Activated T-cell treated with anti-CD3 and anti-CD28 coated beads, Interleukin-2, amount 50 U/mL, for 48 hours (primary cell): Measurements from ENCODE around the gene PBX1.
"Not testable (repeated sequence)": the region's sequence is repeated elsewhere in the genome, so short reads cannot be mapped to it uniquely, and the experiment has no call there.

Source experiments
- DNase-seq, 2 experiments: peaks; one replicate each; pipeline ENCODE4 v3.0.0-alpha.2; 2020

Gene PBX1

DNA sequence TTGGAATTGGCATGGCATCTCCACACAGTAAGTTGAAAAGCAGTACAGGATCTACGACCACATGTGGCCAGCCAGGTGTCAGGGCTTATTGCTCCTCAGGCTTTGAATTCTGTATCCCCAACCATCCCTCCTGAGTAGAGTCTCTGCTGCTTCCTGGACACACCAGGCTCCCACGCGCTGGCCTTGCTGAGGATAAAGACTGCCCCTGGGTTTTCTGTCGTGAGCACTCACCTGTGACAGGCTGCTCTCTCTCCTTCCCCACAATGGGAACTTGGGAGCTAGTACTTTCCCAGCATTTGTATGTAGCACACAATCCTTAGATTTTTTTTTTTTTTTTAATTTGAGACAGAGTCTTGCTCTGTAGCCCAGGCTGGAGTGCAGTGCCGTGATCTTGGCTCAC lies 33.6 kb downstream of the PBX1 start:
- DNase-seq: no peak

DNA sequence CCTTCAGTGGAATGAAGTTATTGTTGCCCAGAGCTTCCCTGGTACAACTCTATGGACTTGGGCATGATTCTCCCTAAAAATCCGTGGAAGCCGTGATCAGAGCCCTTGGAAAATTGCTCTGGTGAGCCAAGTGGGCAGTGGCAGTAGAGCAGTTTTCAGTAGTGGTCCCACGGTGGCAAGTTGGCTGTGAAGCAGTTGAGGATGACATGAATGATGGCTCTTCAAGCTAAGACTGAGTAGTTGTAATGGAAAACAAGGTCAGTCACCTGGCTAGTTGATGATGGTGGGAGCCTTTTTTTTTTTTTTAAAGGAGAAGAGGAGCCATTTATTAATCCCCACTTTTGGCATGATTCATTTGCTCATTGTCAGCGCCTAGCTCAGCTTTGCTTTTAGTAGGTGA lies 36.2 kb downstream of the PBX1 start:
- no peak for DNase-seq

DNA sequence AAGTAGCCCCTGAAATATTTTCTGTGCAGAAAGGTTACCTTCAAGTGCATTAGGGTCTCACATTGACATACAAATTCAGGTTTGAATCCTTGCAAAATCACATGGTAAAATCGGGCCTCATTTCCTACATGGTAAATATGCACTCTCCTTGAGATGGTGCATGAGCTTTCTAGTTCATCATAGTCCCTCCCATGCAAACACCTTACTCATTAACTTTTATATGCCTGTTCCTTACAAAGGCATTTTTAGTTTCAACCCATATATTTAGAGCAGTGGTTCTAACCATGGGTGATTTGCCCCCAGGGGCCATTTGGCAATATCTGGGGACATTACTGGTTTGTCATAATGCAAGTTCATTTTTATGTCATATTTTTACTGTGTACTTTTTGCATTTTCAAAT lies 37.2 kb downstream of the PBX1 start:
- no peak for DNase-seq

DNA sequence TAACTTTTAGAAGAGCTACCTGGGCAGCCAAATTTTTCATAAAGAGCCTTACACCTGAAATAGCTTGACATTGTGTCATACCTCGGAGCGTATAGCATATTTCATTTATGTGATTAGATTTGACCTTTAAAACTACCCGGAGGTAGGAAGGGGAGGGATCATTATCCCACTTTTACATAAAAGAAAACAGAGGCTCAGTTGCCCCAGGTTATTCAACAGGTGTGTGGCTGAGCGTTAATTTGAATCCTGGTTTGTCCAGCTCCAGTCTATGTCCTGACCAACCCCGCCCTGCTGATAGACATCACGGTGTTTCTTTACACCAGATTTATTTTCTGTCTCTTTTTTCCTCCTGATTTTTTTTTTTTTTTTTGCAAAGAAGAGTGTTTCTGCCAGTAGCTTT lies 39.7 kb downstream of the PBX1 start:
- DNase-seq: no peak

DNA sequence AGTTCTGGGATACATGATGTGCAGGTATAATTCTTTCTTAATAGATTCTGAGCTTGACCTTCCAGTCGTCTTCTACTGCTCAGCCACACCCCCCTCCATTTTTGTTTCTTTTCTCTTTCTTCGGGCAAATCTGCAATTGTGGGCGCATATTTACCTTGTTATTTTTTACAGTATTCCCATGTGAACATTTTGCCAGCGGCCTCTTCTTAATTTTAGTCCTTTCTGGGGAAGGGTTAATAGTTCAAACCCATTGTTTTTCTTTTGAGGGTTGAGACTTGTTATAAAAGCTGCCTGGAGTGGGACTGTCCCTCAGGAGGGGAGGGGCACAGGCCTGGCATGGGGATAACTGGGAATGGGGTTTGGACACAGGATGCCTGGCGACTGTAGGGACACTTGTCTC lies 40.3 kb downstream of the PBX1 start:
- no peak for DNase-seq

DNA sequence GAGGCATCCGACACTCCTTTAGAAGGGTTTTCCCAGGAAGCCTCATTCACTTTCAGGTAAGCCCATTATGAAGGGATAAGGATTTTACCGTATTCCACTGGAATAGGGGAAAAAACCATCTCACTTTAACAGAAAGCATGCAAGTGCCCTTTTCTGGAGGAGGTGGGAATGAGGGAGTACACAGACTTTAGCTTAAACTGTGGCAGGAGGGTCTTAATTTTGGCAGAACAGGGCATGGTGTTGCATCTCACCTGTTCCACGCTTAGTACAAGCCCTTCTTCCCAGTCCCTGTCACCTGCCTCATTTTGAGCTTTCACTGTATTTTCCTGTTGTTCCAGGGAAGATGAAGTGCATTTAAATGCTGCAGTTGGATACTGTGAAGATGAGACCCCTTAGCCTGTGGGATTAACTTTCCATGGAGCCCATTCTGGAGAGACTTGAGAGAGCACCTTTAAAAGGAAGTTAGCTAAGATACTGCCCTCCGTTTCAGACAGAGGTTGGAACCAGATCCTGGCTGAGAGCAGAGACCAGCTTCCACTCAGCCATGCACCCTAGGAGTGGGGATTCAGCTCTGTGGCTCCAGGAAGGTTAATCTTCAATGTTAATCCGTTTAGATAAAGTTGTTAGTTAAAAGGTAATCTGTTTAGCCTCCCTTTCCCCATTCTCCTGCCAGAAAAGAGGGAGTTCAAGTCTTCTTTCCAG lies 42.6 kb downstream of the PBX1 start:
- no peak for DNase-seq

DNA sequence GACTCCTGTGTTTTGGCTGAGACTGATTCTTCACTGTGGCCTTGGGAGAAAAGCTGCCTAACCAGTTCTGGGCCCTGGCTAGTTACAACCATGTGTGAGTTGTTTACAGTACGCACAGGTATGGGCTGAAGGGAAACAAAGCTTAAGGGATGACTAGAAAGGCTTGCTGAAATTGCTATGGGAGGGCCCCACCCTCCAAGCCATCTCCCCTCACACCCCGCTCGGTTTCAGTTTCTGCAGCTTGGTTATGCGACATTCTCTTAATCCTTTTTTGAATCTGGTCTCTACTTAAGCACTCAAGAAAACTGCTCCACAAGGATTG lies 43.1 kb downstream of the PBX1 start:
- DNase-seq: no peak

DNA sequence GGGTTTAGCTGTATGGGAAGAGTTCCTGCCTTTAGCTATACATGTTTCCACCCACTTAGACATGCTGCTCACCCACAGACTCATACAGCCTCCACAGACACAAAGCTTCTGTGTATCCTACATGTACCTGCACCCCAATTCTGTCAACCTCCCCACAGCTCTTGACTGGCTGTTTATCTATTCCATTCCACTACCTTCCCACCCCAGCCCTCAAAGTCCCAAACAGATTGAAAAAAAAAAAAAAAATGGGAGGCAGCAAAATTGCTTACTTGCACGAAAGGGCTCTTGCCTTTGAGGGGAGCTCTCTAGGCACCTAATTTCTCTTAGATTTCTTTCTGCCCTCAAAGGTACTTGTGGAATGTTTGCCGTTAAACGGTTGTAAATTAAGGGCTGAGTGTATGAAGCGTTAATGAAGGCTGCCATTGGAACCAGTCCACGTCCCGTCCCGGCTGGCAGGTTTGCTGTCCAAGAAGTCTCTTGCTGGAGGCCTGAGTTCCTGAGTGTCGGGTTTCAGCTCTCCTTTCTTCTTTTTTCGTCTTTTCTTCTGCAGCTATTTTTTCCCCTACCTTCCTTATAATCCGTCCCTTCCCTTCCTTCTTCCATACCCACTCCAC lies 43.6 kb downstream of the PBX1 start:
- DNase-seq: no peak

DNA sequence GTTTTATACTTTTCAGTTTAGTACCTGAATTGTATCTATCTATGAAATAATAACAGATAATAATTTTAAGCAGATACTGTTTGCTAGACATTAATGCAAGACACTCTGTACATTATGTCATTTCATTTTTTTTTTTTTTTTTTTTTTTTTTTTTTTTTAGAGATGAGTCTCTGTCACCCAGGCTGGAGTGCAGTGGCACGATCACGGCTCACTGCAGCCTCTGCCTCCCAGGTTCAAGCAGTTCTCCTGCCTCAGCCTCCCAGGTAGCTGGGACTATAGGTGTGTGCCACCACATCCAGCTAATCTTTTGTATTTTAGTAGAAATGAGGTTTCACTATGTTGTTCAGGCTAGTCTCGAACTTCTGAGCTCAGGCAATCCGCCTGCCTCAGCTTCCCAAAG lies 44.8 kb downstream of the PBX1 start:
- not testable (repeated sequence) for DNase-seq

DNA sequence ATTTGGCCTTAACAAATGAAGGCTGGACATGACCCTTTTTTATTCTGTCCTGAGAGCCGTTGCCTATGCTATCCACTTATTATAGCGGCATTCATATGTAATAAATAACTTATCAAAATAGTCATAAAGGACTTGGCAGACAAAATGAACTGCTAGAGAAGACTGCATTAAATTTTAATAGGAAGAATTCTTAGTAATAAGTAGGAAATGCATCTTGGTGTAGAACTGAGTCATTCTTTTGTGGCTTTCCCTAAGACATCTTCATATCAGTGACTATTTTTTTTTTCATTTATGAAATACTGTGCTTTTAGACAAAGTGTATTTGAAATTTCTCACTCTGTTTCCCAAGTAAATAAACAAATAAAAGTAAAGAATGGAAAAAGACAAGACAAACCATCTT lies 45.6 kb downstream of the PBX1 start:
- DNase-seq: no peak

DNA sequence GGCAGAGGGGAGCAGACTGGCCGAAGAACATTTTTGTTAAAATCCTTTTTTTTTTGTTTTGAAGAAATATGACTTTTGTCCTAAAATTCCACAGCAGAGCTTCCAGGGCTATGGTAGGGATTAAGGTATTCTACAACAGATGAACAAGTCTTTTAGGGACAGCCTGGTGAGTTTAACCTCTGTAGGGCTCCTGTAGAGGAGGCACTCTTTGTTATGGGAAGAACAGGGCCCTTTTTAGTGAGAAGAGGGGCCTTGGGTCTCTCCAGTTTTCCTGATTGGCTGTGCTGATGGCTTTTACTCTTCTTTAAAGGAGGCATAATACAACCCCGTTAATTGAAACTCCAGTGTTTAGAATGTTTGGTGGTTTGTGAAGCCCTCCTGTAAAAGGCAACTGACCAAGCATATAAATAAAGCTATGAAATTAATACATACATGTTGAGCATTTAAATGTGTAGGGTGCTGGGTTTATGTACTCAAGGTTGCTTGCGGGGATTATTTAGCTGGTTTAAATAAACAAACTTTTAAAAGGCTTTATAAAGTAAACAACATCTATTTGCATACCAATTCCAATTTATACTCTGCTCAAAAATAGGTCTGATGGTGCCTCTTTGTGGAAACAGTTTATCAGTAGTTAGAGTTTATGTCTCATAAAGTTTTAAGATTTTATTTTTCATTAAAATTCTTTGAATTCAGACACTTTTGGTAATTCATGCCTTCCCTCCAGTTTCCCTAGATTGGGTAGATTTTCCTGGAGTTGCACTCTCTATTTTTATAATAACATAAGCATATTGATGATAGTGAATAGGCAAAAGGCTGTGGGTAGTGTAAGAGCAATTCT lies 46.5 kb downstream of the PBX1 start:
- DNase-seq: no peak

DNA sequence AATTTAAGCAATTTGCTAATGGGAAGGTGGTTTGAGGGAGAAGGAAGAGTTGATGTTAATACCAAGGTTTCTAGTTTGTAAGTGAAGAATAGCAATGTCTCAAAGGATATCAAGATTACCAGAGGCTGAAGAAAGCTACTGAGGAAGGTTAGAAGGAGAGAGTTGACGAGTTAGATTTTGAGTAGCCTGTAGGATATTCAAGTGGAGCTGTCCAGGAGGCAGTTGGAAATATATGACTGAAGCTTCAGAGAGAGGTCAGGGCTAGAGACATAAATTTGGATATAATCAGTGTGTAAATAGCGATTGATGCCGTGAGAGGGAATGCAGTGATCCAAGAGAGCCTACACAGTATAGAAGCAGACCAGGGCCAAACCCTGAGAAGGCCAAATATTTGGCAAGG lies 48.4 kb downstream of the PBX1 start:
- DNase-seq: no peak

DNA sequence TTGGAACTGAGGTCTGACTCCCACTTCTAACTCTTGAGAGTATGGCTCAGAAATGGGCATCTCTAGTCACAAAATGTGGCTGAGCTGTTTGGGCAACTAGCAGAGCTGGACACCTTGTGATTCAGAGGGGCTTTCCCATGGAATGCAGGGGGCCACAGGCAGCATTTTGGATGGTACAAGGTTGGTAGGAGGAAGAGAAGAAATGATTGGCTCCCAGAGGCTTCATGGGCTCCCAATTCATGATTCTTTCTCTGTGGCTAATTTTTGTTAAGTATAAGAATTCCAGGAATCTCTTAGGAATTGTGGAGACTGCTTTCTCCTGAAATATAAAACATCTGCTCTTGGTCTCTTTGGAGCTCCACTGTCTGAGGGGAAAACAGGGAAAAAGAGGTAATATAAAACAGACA lies 49.7 kb downstream of the PBX1 start:
- no peak for DNase-seq

DNA sequence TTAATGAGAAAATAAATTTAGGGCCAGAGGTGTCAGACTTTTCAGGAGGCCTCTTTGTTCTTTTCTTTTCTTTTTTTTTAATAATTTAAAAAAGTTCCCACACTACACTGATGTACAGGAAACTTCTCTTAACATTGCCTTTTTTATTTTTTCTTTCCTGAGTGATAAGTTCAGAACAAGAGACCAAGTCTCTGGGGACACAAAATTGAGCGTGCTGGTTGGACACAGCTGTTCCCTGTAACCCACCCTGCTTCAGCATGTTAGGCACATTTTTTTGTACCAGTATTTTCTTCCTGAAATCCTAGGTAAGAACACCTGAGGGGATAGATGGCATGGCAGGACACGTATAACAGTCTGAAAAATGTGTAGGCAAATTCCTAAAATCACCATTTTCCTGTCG lies 50.1 kb downstream of the PBX1 start:
- no peak for DNase-seq

DNA sequence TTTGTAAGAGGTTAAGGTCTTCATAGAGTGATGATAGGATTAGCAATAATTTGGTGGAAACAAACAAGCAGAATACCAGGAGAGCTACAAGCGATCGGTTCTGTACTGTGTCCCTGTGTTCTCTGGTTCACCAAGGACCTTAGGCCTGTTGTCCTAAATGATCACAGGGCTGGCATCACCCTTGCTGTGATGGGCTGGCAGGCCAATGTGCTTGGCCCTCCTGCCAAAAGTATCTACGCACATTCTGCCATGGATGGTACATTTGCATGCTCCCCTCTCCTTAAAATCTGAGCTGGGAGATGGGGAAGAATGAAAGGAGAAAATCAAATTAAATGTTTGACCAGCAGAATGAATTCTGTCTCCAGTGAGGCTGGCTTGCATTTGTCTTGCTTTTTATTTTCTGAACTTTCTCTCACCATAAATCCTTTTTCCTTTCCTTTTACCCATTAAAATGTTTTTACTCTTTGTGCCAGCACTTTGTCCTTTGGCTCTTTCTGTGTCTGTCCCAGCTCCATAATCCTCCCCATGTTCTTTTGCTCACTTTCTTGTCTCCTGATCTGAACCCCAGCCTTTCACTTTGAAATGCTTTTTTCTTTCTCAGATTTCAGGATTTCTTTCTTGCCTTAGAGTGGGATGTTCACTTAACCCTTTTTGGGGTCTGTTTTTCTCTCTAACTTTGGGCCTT lies 51.7 kb downstream of the PBX1 start:
- DNase-seq: no peak

DNA sequence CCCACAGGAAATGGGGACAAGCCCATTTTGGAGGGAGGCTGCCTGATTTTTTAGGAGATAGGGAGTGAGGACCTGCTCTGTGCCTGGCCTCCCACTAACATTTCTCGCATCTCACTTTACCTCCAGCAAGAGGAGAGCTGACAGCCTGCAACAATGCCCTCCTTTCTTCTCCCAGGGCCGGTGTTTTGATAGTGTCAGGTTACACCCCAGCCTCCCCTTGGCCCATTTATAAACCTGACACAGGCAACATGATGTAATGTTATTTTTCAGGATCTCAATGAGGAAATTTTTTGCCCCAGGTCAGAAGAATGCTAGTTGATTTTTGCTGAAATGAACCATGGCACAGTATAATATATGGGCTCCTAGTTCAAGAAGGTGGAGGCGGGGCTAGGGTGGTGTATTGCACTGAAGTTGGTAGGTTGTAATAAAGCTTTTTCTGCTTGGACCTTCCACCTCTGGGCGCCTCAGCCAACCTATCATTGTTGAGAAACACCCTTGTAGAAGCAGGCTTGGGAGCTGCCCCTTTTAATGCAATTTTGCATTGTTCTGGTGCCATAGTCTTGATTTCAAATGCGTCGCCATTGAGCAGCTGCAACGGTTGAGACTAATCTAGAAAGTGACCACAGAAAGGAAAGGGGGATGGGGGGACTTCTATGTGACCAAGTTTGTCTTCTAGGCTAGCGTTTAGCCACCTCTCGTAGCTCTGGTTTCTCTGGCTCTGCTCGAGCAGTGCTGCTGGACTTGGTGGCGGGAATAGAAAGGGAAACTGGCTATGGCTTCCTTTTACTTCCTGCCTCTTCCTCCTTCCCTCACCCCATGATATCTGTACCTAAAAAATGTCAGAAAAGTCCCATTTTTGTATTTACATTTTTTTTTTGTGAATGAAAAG lies 53.0 kb downstream of the PBX1 start:
- no peak for DNase-seq

DNA sequence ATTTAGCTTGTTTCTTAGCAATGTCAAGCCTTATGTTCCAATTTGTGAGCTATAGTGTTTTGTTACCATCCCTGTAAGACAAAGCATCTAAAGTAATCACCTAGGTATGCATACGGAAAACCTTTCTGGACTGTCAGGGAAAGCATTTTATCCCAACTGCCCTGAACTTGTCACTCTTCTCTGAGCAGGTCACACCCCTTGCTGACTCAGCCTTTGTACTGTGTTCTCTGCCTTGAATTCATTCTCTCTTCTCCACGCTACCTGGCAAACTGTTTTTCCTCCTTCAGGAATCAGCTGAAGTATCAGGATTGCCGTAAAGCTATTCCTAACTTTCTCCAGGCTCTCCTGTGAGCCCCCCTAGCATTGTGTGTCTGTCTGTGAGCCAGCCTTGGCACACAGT lies 54.2 kb downstream of the PBX1 start:
- no peak for DNase-seq

DNA sequence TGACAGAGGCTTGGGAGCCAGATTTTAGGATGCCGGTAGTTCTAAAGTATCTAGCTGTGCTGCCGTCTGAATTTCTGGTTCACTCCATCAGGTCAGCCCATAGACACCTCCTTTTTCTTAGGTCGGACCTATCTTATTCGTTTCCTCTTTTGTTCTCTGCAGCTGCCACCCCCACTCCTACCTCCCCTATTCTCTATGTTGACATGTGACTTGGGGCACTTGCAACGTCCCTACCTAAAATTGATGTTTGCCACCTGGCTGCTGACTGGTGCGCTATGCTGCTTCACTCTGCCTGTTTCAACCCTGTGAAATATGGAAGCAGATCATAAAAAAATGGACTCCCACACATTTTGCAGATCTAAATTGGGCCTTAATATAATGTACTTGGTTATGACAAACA lies 55.3 kb downstream of the PBX1 start:
- no peak for DNase-seq

DNA sequence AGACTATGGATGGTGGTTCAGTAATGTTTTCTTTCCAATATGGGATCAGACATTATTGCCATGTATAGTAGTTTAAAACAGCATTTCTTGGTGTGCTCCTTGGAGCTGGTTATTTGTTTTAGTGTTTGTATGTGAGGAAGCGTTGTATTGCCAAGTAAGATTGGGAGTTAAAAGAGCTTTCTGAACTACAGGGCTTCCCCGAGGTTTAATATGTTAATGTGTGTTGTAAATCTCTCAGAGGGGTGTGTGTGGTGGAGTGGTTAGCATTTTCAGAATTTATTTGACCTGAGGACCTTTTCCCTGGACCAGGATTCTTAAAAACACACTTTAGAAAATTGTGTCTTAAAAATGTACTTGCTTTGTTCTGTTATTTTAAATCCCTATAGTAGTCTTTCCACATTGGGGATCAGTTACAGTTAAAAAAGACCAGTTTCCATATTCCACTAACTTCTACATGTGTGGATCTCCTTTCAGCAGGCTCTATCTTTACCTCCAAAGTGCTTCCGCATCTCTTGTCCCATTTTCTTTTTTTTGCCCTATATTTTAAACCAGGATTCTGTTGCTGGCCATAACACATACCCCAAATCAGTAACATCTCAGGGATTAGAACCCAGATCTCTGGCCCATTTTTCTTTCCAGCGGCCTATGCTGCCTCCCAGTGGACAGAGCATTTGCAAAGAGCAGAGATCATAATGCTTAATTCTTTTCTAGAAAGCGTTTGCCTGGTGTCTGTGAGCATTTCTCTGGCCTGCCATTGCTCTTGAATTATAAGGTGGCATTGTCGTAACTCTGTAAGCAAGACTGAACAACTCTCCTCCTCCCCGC lies 58.6 kb downstream of the PBX1 start:
- DNase-seq: no peak

DNA sequence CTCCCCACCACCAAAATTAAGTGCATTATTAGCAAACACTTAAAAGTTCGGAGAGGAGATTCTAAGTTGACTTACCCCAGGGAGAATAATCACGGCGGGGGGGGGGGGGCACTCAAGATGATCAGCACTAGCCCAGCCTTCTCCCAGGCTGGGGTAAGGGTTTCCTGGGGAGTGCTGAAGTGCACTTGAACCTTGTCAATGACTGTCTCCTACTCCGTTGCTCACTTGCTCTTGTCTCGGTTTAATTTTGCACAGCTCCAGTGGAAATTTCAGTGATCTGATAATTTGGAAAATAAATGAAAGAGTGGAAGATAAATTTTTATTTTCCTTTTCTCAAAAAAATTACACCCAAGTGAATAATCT lies 59.2 kb downstream of the PBX1 start:
- no peak for DNase-seq

DNA sequence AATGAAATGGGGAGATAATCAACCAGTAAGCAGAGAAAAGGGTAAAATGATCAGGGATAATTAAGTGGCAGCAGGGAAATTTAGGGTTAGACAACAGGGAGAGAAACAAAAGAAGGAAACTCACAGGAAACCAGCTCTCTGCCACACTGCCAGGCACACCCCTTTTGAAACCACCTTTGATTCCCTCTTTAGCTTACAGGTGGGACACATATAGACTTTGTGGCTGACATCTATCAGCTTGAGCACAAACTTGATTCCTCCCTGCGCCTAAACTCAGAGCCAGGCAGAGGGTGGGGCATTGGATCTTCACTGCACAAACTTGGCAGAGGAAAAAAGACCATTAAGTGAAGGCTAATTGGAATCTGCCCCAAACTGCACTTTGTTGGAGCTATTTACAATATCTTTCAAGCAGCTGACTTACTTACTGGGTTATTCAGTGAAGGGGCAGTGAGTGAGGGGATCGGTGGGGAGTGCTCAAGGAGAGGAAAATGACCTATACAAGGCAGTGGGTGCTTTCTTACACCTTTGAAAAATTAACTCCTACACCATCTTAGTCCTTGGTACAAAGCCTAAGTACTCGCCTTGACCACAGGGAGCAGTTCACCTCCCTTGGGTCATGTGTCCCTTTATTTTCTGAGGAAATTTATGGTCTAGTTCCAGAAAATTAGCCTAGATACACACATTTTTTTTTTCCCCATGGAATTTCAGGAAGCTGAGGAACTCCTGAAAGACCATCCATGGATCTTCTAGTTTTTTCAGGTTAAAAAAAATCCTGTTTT lies 60.2 kb downstream of the PBX1 start:
- DNase-seq: no peak
